NCI-H2107 (cell line): ENCODE data around the gene KCNIP4.
"Not testable (repeated sequence)": the region's sequence is repeated elsewhere in the genome, so short reads cannot be mapped to it uniquely, and the experiment has no call there.

Source experiments
- DNase-seq: peaks from one replicate; lab custom pipeline; 2025; lab: John Stamatoyannopoulos, UW

The KCNIP4 gene

DNA sequence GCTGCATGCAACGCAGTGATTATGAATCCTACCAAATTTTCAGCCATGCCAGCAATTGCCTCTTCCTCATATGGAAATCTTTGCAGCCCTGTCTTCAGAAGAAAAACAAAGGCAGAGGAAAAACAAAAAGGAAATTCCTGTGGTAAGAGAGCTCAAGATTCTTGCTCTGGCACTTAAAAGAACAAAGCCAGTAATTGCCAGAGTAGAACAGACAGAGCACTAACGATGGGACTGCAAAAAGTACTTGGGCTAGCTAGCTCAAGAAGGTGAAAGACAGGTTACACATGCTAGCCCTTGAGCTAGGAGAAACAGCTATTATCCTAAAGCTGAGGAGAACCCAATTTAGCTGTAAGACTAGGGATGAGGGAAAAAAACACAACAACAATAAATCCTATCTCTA, 582.3 kb downstream of the KCNIP4 start:
- no peak for DNase-seq

GRCh38 chr4:21363701-21364100, 584.9 kb downstream of the KCNIP4 start:
- DNase-seq = no peak

GRCh38 chr4:21352354-21352753, 596.2 kb downstream of the KCNIP4 start:
- DNase-seq = not testable (repeated sequence)

GRCh38 chr4:21347142-21347541, 601.4 kb downstream of the KCNIP4 start:
- DNase-seq = no peak

- DNase-seq = no peak
Observed at GRCh38 chr4:21327976-21328700, 620.4 kb downstream of the KCNIP4 start.

GRCh38 chr4:21320034-21320433, 628.5 kb downstream of the KCNIP4 start:
- DNase-seq = no peak

GRCh38 chr4:21307709-21308108, 640.9 kb downstream of the KCNIP4 start:
- DNase-seq = no peak

- DNase-seq = no peak
Observed at GRCh38 chr4:21304540-21304887, 644.1 kb downstream of the KCNIP4 start.

GRCh38 chr4:21290562-21290961, 658.0 kb downstream of the KCNIP4 start:
- DNase-seq = no peak

- DNase-seq = no peak
Observed at GRCh38 chr4:21276046-21276445, 672.5 kb downstream of the KCNIP4 start.

DNA sequence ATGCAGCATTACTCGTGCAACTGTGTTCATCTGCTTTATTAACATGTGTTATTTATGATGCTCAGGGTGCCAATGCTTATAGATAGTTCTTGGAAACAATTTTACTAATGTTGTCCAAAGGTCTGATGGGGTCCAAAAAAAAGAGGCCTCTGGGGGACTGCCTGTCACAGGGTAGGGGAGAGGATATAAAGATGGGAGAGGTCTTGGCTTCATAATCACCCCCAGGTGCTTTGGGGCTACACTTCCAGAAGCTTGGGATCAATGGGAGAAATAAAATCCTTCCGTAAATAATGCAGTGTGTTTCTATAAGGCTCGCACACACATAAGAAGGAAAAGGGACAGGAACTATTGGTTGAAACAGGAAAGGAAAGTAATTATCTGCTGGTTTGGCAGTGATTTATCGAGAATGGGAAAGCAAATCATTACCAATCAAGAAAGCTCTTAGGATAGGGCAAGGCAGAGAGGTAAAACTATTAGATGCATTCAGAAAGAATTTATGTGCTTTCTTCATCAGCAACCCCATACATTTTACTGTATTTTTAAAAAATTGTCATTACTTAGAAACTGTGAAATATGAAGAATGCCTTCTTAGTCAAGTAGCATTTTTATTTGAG, 677.0 kb downstream of the KCNIP4 start:
- no peak for DNase-seq

- no peak for DNase-seq
Observed at GRCh38 chr4:21248331-21248730, 700.2 kb downstream of the KCNIP4 start.

DNA sequence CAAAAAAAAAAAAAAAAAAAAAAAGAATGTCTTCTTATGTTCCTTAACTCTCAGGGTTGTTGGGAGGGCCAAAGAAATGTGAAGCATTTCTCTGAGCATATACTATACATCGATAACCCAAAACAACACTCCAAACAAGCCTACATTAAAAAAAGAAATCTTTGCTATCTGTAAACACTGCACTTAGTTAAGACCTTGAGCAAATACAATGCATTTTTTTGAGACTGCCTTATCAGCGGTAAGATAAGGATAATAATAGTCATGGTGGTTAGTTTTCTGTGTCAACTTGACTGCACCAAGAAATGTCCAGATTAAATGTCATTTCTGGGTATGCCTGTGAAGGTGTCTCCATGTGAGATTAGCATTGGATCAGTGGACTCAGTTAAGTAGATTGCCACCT, 706.4 kb downstream of the KCNIP4 start:
- DNase-seq = no peak

DNA sequence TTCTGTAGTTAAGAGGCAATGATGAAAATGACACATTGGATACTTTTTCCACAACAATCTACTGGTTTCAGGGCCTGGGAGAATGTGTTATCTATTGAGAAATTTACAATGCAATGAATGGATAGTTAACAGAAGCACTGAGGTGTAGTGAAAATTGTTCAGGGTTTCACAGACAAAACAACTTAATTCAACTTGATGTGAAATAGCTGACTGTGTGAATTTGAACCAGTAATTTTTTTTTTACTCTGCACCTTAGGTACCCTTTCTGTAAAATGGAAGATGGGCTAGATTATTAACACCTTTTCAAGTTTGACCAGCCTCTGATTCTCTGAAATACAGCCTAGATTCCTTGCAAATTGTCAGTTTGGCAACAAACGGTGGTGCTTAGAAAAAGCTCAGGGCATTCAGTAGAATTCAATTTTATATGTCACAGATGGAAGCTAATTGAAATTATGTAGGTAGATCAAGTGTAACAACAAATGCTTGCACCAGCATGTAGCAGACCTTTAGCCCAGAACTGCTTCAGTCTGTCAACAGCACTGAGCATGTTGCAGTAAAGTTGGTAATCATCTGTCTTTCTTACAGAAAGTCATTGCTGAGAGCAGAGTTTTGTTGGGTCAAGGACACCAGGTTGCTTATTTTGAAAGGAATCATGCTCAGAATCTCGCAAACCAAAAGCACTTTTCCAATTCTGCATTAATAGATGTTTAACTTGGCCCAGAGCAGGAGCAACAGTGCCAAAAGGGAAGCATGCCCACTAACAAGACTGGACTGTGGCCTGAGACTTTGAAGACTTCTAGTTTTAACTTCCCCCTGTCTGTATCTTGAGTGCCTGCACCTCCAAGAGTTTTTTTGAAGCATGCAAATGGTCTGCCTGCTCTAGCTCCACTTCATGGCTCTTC, 721.7 kb downstream of the KCNIP4 start:
- DNase-seq = no peak

DNA sequence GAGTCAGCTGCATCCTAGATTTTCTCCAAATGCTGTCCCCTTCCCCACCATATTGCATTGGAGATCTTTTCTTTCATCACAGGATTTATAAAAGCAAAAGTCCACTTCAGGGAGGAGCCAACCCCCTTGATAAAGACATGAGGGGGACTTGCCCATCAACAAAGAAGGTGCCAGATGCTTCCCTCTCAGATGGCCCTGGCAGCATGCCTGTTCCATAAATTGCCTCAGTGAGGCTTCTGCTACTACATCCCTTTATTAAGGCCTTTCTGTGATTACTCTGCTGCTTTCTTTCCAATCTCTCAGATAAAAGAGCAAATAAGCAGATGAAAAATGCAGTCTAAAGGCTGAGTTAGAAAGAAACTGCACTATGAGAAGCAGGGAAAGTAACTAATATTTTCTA, 736.7 kb downstream of the KCNIP4 start:
- DNase-seq = no peak

DNA sequence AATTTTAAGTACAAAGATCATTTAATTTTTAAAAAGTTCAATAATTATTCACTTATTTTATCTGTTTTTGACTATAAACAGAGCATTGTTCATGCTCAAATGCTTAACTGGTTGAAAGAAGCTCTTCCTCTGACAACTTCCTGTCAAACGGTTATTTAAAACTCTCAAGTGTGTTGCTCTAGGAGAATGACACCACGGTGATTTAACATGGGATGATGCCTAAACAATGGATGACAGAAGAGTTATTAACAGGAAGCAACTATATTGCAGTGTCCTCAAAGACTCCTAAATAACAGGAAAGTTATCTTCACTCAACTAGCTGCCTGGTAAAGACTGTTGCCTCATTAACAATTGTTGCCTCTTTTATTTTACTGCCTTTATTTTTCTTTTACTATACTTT, 738.7 kb downstream of the KCNIP4 start:
- DNase-seq = no peak

DNA sequence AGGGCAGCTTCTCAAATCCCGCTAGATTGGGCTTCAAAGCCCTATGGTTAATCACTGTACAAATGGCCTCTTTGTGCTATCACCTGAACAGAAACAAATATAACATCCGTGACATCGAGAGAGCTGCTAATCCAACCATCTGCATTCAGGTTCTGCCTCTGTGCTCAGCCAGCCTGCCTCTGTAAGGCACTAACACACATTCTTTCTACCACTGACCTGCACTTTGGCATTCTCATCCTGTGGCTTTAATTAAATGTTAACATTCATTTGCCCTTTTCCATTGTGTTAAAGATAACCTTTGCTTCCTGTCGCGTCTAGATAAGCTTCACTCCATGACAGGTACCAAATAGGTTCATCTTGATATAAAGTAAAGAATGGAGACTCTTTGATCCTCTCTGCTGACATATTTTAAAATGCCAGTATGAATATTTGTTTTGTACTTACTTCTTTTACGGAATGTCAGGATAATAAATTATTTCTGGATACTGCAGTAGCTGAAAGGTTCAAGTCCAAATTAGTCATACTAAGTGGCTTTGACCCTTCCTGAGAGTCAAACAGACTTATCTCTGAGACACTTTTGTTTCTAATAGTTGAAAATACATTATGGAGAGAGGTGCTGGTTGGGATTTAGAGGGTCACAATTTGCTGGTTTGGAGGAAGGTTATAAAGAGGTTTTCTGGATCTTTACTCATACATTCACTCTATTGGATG, 742.6 kb downstream of the KCNIP4 start:
- DNase-seq = no peak

DNA sequence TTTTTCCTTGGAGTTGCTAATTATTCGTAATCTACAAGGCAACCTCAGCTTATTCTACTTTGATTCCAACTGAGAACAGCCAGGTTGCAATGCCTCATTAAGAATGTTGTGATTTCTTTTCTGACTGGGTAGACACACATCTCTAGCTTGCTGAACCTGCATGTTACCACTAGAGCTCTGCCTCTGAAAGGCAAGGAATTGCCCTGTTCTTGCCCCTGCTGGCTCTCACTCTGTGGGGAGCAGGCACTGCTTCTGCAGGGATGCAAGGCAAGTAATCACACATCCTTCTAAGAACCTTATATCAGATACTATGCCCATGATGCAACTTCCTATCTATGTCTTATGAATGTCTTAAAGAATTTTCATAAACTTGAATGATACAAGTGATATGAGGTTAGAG, 745.2 kb downstream of the KCNIP4 start:
- DNase-seq = no peak

GRCh38 chr4:21202959-21203358, 745.6 kb downstream of the KCNIP4 start:
- DNase-seq = no peak

DNA sequence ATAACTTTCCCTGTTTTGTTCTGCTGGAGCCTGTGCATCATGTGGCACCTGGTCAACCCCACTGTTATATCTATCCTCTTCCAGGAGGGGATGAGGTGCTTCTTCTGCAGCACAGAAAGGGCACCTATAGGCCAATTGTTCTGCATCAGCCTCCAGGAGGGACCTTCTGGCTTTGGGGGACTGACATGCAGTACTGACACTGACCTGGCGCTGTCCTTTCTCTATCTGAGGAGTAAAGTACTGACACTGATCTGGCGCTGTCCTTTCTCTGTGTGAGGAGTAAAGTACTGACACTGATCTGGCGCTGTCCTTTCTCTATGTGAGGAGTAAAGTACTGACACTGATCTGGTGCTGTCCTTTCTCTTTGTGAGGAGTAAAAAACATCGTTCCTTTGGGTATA, 749.9 kb downstream of the KCNIP4 start:
- no peak for DNase-seq

DNA sequence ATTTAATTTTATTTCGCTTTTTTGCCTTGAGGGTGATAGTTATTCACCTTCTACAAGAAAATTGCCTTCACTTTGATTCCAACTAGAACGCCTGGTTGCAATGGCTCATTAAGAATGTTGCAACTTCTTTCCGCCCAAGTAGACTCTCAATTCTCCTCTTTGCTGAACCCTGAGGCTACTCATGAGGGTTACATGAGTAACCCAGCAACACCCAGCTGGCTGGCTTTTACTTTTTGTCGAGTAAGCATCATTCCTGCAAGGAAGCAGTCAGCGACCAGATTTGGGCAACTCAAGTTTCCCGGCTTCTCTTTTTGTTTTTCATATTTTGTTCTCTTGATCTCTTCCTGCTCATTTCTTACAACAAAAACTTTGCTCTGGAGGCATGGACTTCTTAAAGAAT, 752.9 kb downstream of the KCNIP4 start:
- DNase-seq = no peak

GRCh38 chr4:21192367-21192766, 756.2 kb downstream of the KCNIP4 start:
- no peak for DNase-seq
